HepG2 (cell line): ENCODE results near the gene METRNL. TPM values are rescaled to one million over a fixed set of nuclear protein-coding genes. Genes with fewer than 3 reads are reported as not detected.

Experiments used
- ATF3 ChIP-seq: sonication (generic); formaldehyde crosslinking; IDR thresholded peaks from 2 replicates; pipeline ENCODE4 v1.4.0; 2020; ENCODE audit warnings: missing genetic modification reagents
- ATF4 ChIP-seq, 2 experiments: fragments of 450-650 bp in 1 of 2; sonication (generic) in 1 of 2; formaldehyde crosslinking; IDR thresholded peaks; 2 replicates each; pipeline versions ENCODE4 v1.5.0 to v1.8.0; 2020 to 2022; ENCODE audit warnings: mild to moderate bottlenecking in 1 of 2, missing genetic modification reagents in 1 of 2
- CTCF ChIP-seq: sonication (generic); formaldehyde crosslinking; IDR thresholded peaks from 2 replicates; pipeline ENCODE4 v1.5.0; 2020; ENCODE audit warnings: mild to moderate bottlenecking, missing genetic modification reagents, moderate library complexity
- EED ChIP-seq: sonication (generic); formaldehyde crosslinking; IDR thresholded peaks from 2 replicates; pipeline ENCODE4 v1.5.0; 2020; ENCODE audit warnings: mild to moderate bottlenecking, missing genetic modification reagents
- FOSL2 ChIP-seq: sonication (generic); formaldehyde crosslinking; IDR thresholded peaks from 2 replicates; pipeline ENCODE4 v1.4.0; 2020; ENCODE audit warnings: missing genetic modification reagents
- FOXC1 ChIP-seq: sonication (generic); formaldehyde crosslinking; IDR thresholded peaks from 2 replicates; pipeline ENCODE4 v1.8.0; 2022; ENCODE audit warnings: mild to moderate bottlenecking, missing genetic modification reagents, borderline replicate concordance
- PATZ1 ChIP-seq: sonication (generic); formaldehyde crosslinking; IDR thresholded peaks from 2 replicates; pipeline ENCODE4 v1.4.0; 2020; ENCODE audit warnings: missing genetic modification reagents
- POLR2AphosphoS2 ChIP-seq: IDR thresholded peaks from 2 replicates; pipeline ENCODE4 v1.6.1; 2011; ENCODE audit warnings: low read depth, low read length, improper control_type of control experiment
- PPARG ChIP-seq: conservative IDR thresholded peaks from 2 replicates; pipeline ENCODE4 v1.6.1; 2016; ENCODE audit warnings: missing biosample characterization, missing genetic modification reagents
- TAF1 ChIP-seq: sonication (generic); formaldehyde crosslinking; IDR thresholded peaks from 2 replicates; pipeline ENCODE4 v1.4.0; 2020; ENCODE audit warnings: missing genetic modification reagents
- ZNF513 ChIP-seq: sonication (generic); formaldehyde crosslinking; conservative IDR thresholded peaks from 2 replicates; pipeline ENCODE4 v1.5.0; 2020; ENCODE audit warnings: missing genetic modification reagents
- ZNF569 ChIP-seq: sonication (generic); formaldehyde crosslinking; IDR thresholded peaks from 2 replicates; pipeline ENCODE4 v1.5.0; 2020; ENCODE audit warnings: mild to moderate bottlenecking, missing genetic modification reagents, moderate library complexity, borderline replicate concordance
- ZNF691 ChIP-seq: sonication (generic); formaldehyde crosslinking; IDR thresholded peaks from 2 replicates; pipeline ENCODE4 v1.4.0; 2020; ENCODE audit warnings: missing genetic modification reagents, low read depth, mild to moderate bottlenecking, borderline replicate concordance
- polyA plus RNA-seq, 8 experiments: library from polyadenylated mRNA; depleted of rRNA in 3 of 8; stranded (reverse) in 7 of 8; unstranded in 1 of 8; fragments of >200 nt; fragmentation: Illumina TruSeq in 4 of 8; extraction: Trizol in 4 of 8; gene quantifications; 2 replicates each; pipeline versions ENCODE4 v1.2.1 to v1.2.3, GENCODE V29; 2011 to 2016; ENCODE audit warnings: low read depth in 4 of 8, missing spikeins in 1 of 8, mixed read lengths in 1 of 8; ENCODE audit not compliant: insufficient read depth in 1 of 8
- total RNA-seq, 5 experiments: library from RNA; depleted of rRNA; stranded (reverse); fragments of >200 nt; fragmentation: Illumina TruSeq; extraction: Trizol; gene quantifications; 2 replicates each; pipeline ENCODE4 v1.2.3, GENCODE V29; 2016; ENCODE audit warnings: low read depth in 1 of 5

Gene METRNL
- total and polyA plus RNA-seq, 2 of the 13 experiments (the other 11 are each of a cell fraction or from before 2014, with no cell fraction given), result 0.66 to 0.84 TPM

GRCh38 chr17:83073389-83074063 lies 5.9 kb upstream of the METRNL start (continued):
- TF ChIP-seq PATZ1 (CRISPR knock-in tag) (peak; percentile 58), PPARG (no peak), POLR2AphosphoS2 (no peak), ZNF691 (CRISPR knock-in tag) (no peak; the same call in 1 of the 2 replicates), FOSL2 (CRISPR knock-in tag) (peak; percentile 83), FOXC1 (CRISPR knock-in tag) (no peak), ATF3 (peak; percentile 39; the same call in 1 of the 2 replicates), ZNF569 (CRISPR knock-in tag) (no peak), TAF1 (CRISPR knock-in tag) (0 out of 2 replicates have a peak, but pooled peaks have one; percentile 5), EED (CRISPR knock-in tag) (0 out of 2 replicates have a peak, but pooled peaks have one; percentile 8), CTCF (CRISPR knock-in tag) (peak; percentile 37; the same call in 1 of the 2 replicates), ZNF513 (CRISPR knock-in tag) (no peak), ATF4 (CRISPR knock-in tag; IDR thresholded peaks at IDR 0.05) (no peak)
